Eye (tissue), 1 donor: ENCODE results near the gene SLC39A8.

Source experiments
- DNase-seq: peaks from one replicate; pipeline ENCODE4 v3.0.0-alpha.2; 2015

The SLC39A8 gene

GRCh38 chr4:102219129-102219528 lies 126.2 kb downstream of the SLC39A8 start:
- no peak for DNase-seq

- DNase-seq = peak; percentile 19
Measured at GRCh38 chr4:102218656-102219055, 126.6 kb downstream of the SLC39A8 start.

GRCh38 chr4:102217775-102218355 lies 127.4 kb downstream of the SLC39A8 start:
- DNase-seq = no peak

GRCh38 chr4:102217345-102217744 lies 127.9 kb downstream of the SLC39A8 start:
- no peak for DNase-seq

GRCh38 chr4:102216666-102217065 lies 128.6 kb downstream of the SLC39A8 start:
- peak; percentile 30 for DNase-seq

- no peak for DNase-seq
Measured at GRCh38 chr4:102213031-102213430, 132.3 kb downstream of the SLC39A8 start.
